H1 (cell line): ENCODE results near the gene SLFNL1. TPM values are rescaled to one million over a fixed set of nuclear protein-coding genes. Genes with fewer than 3 reads are reported as not detected.

Experiments used
- CTCF ChIA-PET: fragments of 300-600 bp; sonication (Branson Sonifier 250); formaldehyde crosslinking; loops from one replicate; lab custom pipeline; 2021; ENCODE audit not compliant: partially characterized antibody; lab: Charles Lee
- POLR2A ChIA-PET: fragments of 300-600 bp; sonication (Branson Sonifier 250); formaldehyde crosslinking; loops from one replicate; lab custom pipeline; 2021; ENCODE audit warnings: inconsistent platforms; ENCODE audit not compliant: partially characterized antibody; lab: Charles Lee
- DNase-seq, 2 experiments: peaks; one replicate each; pipeline versions ENCODE4 v3.0.0 to v3.0.0-alpha.2; 2010 to 2022; ENCODE audit warnings: low spot score in 2 of 2, low read depth in 1 of 2, mixed read lengths in 1 of 2
- FAIRE-seq: peaks from 2 replicates; lab custom pipeline; 2011; peaks lifted over from hg19 to GRCh38; lab: Jason Lieb, UNC
- H2AFZ ChIP-seq: 2 replicates; pipeline ENCODE4 v1.8.1; 2012; ENCODE audit warnings: low read length, inconsistent platforms
- H2AK5ac ChIP-seq: 2 replicates; pipeline ENCODE4 v1.6.1; 2013; ENCODE audit warnings: low read depth, low read length
- H2BK120ac ChIP-seq: replicated peaks from 2 replicates; pipeline ENCODE3; 2013; ENCODE audit warnings: low read depth, low read length, inconsistent platforms
- H2BK12ac ChIP-seq: 2 replicates; pipeline ENCODE4 v1.6.1; 2013; ENCODE audit warnings: low read depth, low read length
- H2BK15ac ChIP-seq: 2 replicates; pipeline ENCODE4 v1.6.1; 2013; ENCODE audit warnings: low read length
- H2BK20ac ChIP-seq: 2 replicates; pipeline ENCODE4 v1.6.1; 2013; ENCODE audit warnings: low read length
- H2BK5ac ChIP-seq: 2 replicates; pipeline ENCODE4 v1.6.1; 2013; ENCODE audit warnings: low read depth, low read length
- H3K14ac ChIP-seq: 2 replicates; pipeline ENCODE4 v1.6.1; 2013; ENCODE audit warnings: inconsistent platforms; ENCODE audit not compliant: insufficient read length
- H3K18ac ChIP-seq: 2 replicates; pipeline ENCODE4 v1.6.1; 2013; ENCODE audit warnings: low read length; ENCODE audit errors: extremely low read depth
- H3K23ac ChIP-seq: 2 replicates; pipeline ENCODE4 v1.6.1; 2013; ENCODE audit warnings: inconsistent platforms; ENCODE audit not compliant: insufficient read length
- H3K23me2 ChIP-seq: 2 replicates; pipeline ENCODE4 v1.6.1; 2013; ENCODE audit warnings: low read depth, low read length
- H3K27ac ChIP-seq: 2 replicates; pipeline ENCODE4 v1.6.1; 2011; ENCODE audit warnings: low read depth, low read length, inconsistent platforms
- H3K27me3 ChIP-seq, 4 experiments: replicated peaks in 1 of 4; 1 replicate in 1 of 4; 2 replicates in 3 of 4; pipeline versions ENCODE4 v1.6.1 to v1.8.1; 2011 to 2013; ENCODE audit warnings: low read length in 3 of 4, mild to moderate bottlenecking in 3 of 4, inconsistent platforms in 2 of 4, mixed read lengths in 2 of 4, moderate library complexity in 1 of 4; ENCODE audit not compliant: control insufficient read depth in 3 of 4, insufficient read depth in 3 of 4; ENCODE audit errors: extremely low read depth in 1 of 4
- H3K36me3 ChIP-seq, 4 experiments: 2 replicates each; pipeline versions ENCODE4 v1.6.1 to v1.8.1; 2011 to 2013; ENCODE audit warnings: mild to moderate bottlenecking in 4 of 4, low read length in 3 of 4, moderate library complexity in 2 of 4, control low read depth in 1 of 4, inconsistent platforms in 1 of 4; ENCODE audit not compliant: insufficient read depth in 4 of 4, control insufficient read depth in 2 of 4
- H3K4ac ChIP-seq: replicated peaks from 2 replicates; pipeline ENCODE3; 2013; ENCODE audit warnings: low read length, low read depth, mixed read lengths, inconsistent platforms; ENCODE audit not compliant: insufficient read length
- H3K4me1 ChIP-seq, 4 experiments: replicated peaks in 1 of 4; 1 replicate in 1 of 4; 2 replicates in 3 of 4; pipeline versions ENCODE4 v1.6.1 to v1.8.1; 2011 to 2013; ENCODE audit warnings: low read length in 3 of 4, inconsistent platforms in 2 of 4, mixed read lengths in 1 of 4; ENCODE audit not compliant: insufficient read depth in 4 of 4, control insufficient read depth in 3 of 4
- H3K4me2 ChIP-seq, 2 experiments: 2 replicates each; pipeline versions ENCODE4 v1.6.1 to v1.8.1; 2011 to 2013; ENCODE audit warnings: low read depth in 2 of 2, low read length in 2 of 2, control low read depth in 1 of 2, inconsistent platforms in 1 of 2, mild to moderate bottlenecking in 1 of 2; ENCODE audit not compliant: insufficient read depth in 1 of 2
- H3K4me3 ChIP-seq, 4 experiments: fragments of 200-600, 300-600 bp in 1 of 4; sonication (generic), shearing (Covaris generic), sonication (Bioruptor Twin) in 1 of 4; 2 replicates each; pipeline versions ENCODE4 v1.5.1 to v1.8.1; 2011 to 2016; ENCODE audit warnings: low read length in 4 of 4, low read depth in 3 of 4, control low read depth in 2 of 4, inconsistent platforms in 2 of 4, mild to moderate bottlenecking in 2 of 4, mixed read lengths in 1 of 4, moderate library complexity in 1 of 4; ENCODE audit not compliant: insufficient read depth in 2 of 4; ENCODE audit errors: extremely low read depth in 1 of 4
- H3K56ac ChIP-seq: replicated peaks from 2 replicates; pipeline ENCODE3; 2013; ENCODE audit warnings: low read depth, mild to moderate bottlenecking, mixed read lengths, low read length, inconsistent platforms; ENCODE audit not compliant: insufficient read length
- H3K79me1 ChIP-seq: 2 replicates; pipeline ENCODE4 v1.6.1; 2013; ENCODE audit warnings: low read depth, low read length, control low read depth
- H3K79me2 ChIP-seq, 2 experiments: 2 replicates each; pipeline versions ENCODE4 v1.6.1 to v1.8.1; 2012 to 2013; ENCODE audit warnings: low read length in 2 of 2, mild to moderate bottlenecking in 2 of 2, inconsistent platforms in 1 of 2; ENCODE audit not compliant: insufficient read depth in 2 of 2, control insufficient read depth in 1 of 2
- H3K9ac ChIP-seq, 4 experiments: replicated peaks in 1 of 4; 1 replicate in 1 of 4; 2 replicates in 3 of 4; pipeline versions ENCODE4 v1.6.1 to v1.8.1; 2011 to 2013; ENCODE audit warnings: low read depth in 3 of 4, low read length in 3 of 4, control low read depth in 2 of 4, mild to moderate bottlenecking in 2 of 4, moderate library complexity in 2 of 4, inconsistent platforms in 1 of 4; ENCODE audit errors: extremely low read depth in 1 of 4
- H3K9me3 ChIP-seq, 2 experiments: 2 replicates each; pipeline versions ENCODE4 v1.6.1 to v1.8.1; 2012 to 2013; ENCODE audit warnings: mild to moderate bottlenecking in 2 of 2, moderate library complexity in 2 of 2, control low read depth in 1 of 2, inconsistent platforms in 1 of 2, low read depth in 1 of 2, low read length in 1 of 2, mixed read lengths in 1 of 2; ENCODE audit not compliant: insufficient read depth in 2 of 2
- H4K20me1 ChIP-seq, 2 experiments: replicated peaks in 1 of 2; 2 replicates each; pipeline versions ENCODE3 to v1.8.1; 2011 to 2013; ENCODE audit warnings: inconsistent platforms in 2 of 2, low read length in 2 of 2, mild to moderate bottlenecking in 1 of 2; ENCODE audit not compliant: insufficient read depth in 2 of 2, control insufficient read depth in 1 of 2
- H4K5ac ChIP-seq: 2 replicates; pipeline ENCODE4 v1.6.1; 2013; ENCODE audit warnings: low read length, low read depth, mixed read lengths, inconsistent platforms; ENCODE audit not compliant: insufficient read length
- H4K8ac ChIP-seq: 2 replicates; pipeline ENCODE4 v1.8.0; 2013; ENCODE audit warnings: mild to moderate bottlenecking, moderate library complexity, low read length, inconsistent platforms; ENCODE audit not compliant: insufficient read depth; ENCODE audit errors: extremely low read depth
- H4K91ac ChIP-seq: replicated peaks from 2 replicates; pipeline ENCODE3; 2013; ENCODE audit warnings: low read length, mixed read lengths, inconsistent platforms; ENCODE audit not compliant: insufficient read length
- ATF2 ChIP-seq: IDR thresholded peaks from 2 replicates; pipeline ENCODE4 v1.6.1; 2012; ENCODE audit warnings: low read length, inconsistent platforms
- CREB1 ChIP-seq: IDR thresholded peaks from 2 replicates; pipeline ENCODE4 v1.6.1; 2012; ENCODE audit warnings: inconsistent platforms
- CTCF ChIP-seq, 3 experiments: IDR thresholded peaks; 1 replicate in 2 of 3; 2 replicates in 1 of 3; pipeline versions ENCODE4 v1.5.1 to v1.6.1; 2011; ENCODE audit warnings: low read length in 3 of 3, mild to moderate bottlenecking in 3 of 3, inconsistent platforms in 2 of 3, low read depth in 1 of 3, moderate library complexity in 1 of 3; ENCODE audit not compliant: insufficient read depth in 1 of 3; ENCODE audit errors: control extremely low read depth in 1 of 3
- GTF2F1 ChIP-seq: IDR thresholded peaks from 2 replicates; pipeline ENCODE4 v1.6.1; 2012; ENCODE audit warnings: low read depth, low read length, improper control_type of control experiment, borderline replicate concordance
- JUN ChIP-seq: IDR thresholded peaks from 2 replicates; pipeline ENCODE4 v1.6.1; 2011; ENCODE audit warnings: low read depth, mild to moderate bottlenecking, improper control_type of control experiment, low read length
- KDM5A ChIP-seq: fragments of 200-600 bp; IDR thresholded peaks from 2 replicates; pipeline ENCODE4 v1.7.1; 2012; ENCODE audit warnings: mild to moderate bottlenecking, low read length, inconsistent platforms, mixed read lengths
- POLR2A ChIP-seq, 2 experiments: IDR thresholded peaks; 1 replicate in 1 of 2; 2 replicates in 1 of 2; pipeline ENCODE4 v1.6.1; 2011; ENCODE audit warnings: low read depth in 2 of 2, low read length in 2 of 2, mild to moderate bottlenecking in 2 of 2; ENCODE audit errors: control extremely low read depth in 1 of 2
- RBBP5 ChIP-seq: IDR thresholded peaks from 2 replicates; pipeline ENCODE4 v1.7.1; 2012; ENCODE audit warnings: low read depth, mild to moderate bottlenecking, inconsistent platforms, low read length, moderate library complexity, borderline replicate concordance
- SIRT6 ChIP-seq: IDR thresholded peaks from one replicate; pipeline ENCODE4 v1.7.1; 2012; ENCODE audit warnings: low read length, inconsistent platforms
- TCF12 ChIP-seq: IDR thresholded peaks from 2 replicates; pipeline ENCODE4 v1.6.1; 2011; ENCODE audit warnings: low read depth, mild to moderate bottlenecking, low read length
- ZNF274 ChIP-seq: IDR thresholded peaks from 2 replicates; pipeline ENCODE4 v1.7.0; 2012; ENCODE audit warnings: low read length, borderline replicate concordance; ENCODE audit errors: extremely low read depth
- WGBS, 2 experiments: shearing (Covaris generic) in 1 of 2; methylation state at CpG; one replicate each; pipeline versions ENCODE4 v1.1.6 to v1.1.7; 2013 to 2015; ENCODE audit warnings: low lambda C conversion rate in 2 of 2, mixed read lengths in 2 of 2, inconsistent platforms in 1 of 2, low coverage in 1 of 2, missing lambda C conversion rate in 1 of 2; ENCODE audit not compliant: insufficient replicate concordance in 2 of 2, insufficient coverage in 1 of 2, insufficient read length in 1 of 2; ENCODE audit errors: extremely low coverage in 1 of 2, missing lambda C conversion rate in 1 of 2; 5-methylcytosine and 5-hydroxymethylcytosine counted together
- polyA plus RNA-seq, 7 experiments: library from polyadenylated mRNA; depleted of rRNA in 3 of 7; stranded (reverse) in 5 of 7; unstranded in 2 of 7; fragments of >200 nt in 5 of 7; fragments of 200-250 nt in 2 of 7; gene quantifications; 1 replicate in 5 of 7; 2 replicates in 1 of 7; 4 replicates in 1 of 7; pipeline versions ENCODE4 v1.2.1 to v1.2.3, GENCODE V29; 2011 to 2013; ENCODE audit warnings: missing spikeins in 2 of 7, mixed read lengths in 2 of 7
- total RNA-seq: library from RNA; stranded (reverse); fragmentation: NEBNext Ultra II Directional; extraction: Animal tissue kit (Norgen Biotek cat#: 25700); gene quantifications from 2 replicates; pipeline ENCODE4 v1.2.1, GENCODE V29; 2021

Gene SLFNL1
- total and polyA plus RNA-seq, 2 of the 8 experiments (the other 6 are each of a cell fraction or from before 2014, with no cell fraction given): not detected

GRCh38 chr1:41033272-41033671 is 11.7 kb upstream of the SLFNL1 start:
- H3K4ac ChIP-seq: no peak overlapping the region
- H4K5ac ChIP-seq: no peak overlapping the region
- no peak overlapping the region for H2AK5ac ChIP-seq
- H3K14ac ChIP-seq: no peak overlapping the region
- no peak overlapping the region for H3K4me3 ChIP-seq
- H2BK12ac ChIP-seq: no peak overlapping the region
- H3K36me3 ChIP-seq: peaks cover 2 to 9% (median 5%) of the 10 kb centered on the region in 4 experiments; a peak in 5 of 8 replicates
- ChIA-PET CTCF (interaction anchor here (1.0 to 1.1 kb wide), 2 partner anchors 10 to 85 kb away, joined by 3 to 4 read pairs; no protein-coding TSS in a partner anchor), POLR2A (interaction anchor here (1.0 to 1.8 kb wide), 3 partner anchors 9 to 53 kb away, joined by 4 to 7 read pairs (median 5); no protein-coding TSS in a partner anchor)
- no peaks in the 10 kb centered on the region for H3K9me3 ChIP-seq
- FAIRE-seq (no peak), DNase-seq (no peak)
- no peak overlapping the region for H4K8ac ChIP-seq
- WGBS, 2 experiments: 88% methylated on average over 3 of the region's 3 CpGs; no CpG with 5 or more reads in 1 of the 2 experiments
- H3K56ac ChIP-seq: no peak overlapping the region
- H3K4me2 ChIP-seq: no peak overlapping the region
- H3K79me1 ChIP-seq: no peaks in the 10 kb centered on the region
- H3K4me1 ChIP-seq: no peaks in the 10 kb centered on the region; a peak in 2 of 7 replicates
- H4K20me1 ChIP-seq: peaks cover 2 to 3% of the 10 kb centered on the region in 2 experiments
- H2BK15ac ChIP-seq: no peak overlapping the region
- no peak overlapping the region for H3K27ac ChIP-seq
- no peaks in the 10 kb centered on the region for H3K79me2 ChIP-seq
- H2AFZ ChIP-seq: no peak overlapping the region
- H2BK5ac ChIP-seq: no peak overlapping the region
- H3K23ac ChIP-seq: no peak overlapping the region
- H3K18ac ChIP-seq: no peak overlapping the region
- no peak overlapping the region for H3K9ac ChIP-seq
- H3K23me2 ChIP-seq: no peaks in the 10 kb centered on the region
- H2BK20ac ChIP-seq: no peak overlapping the region
- no peak overlapping the region for H4K91ac ChIP-seq
- no peak overlapping the region for H2BK120ac ChIP-seq
- peaks cover 0 to 3% (median 0%) of the 10 kb centered on the region in 4 experiments; a peak in 1 of 7 replicates for H3K27me3 ChIP-seq
- TF ChIP-seq ZNF274 (no peak), SIRT6 (no peak), GTF2F1 (no peak), ATF2 (no peak), KDM5A (no peak), JUN (no peak), TCF12 (no peak), CREB1 (no peak), CTCF (IDR thresholded peaks at IDR 0.05; ENCODE audit: control extremely low read depth in 1 of 3, insufficient read depth in 1 of 3, low read depth in 1 of 3, low read length in 3 of 3) (no peak), RBBP5 (no peak), POLR2A (IDR thresholded peaks at IDR 0.05; ENCODE audit: control extremely low read depth in 1 of 2, low read depth in 2 of 2, low read length in 2 of 2) (no peak)
